ENCODE measurements around the gene PLA2G1B.

DNA sequence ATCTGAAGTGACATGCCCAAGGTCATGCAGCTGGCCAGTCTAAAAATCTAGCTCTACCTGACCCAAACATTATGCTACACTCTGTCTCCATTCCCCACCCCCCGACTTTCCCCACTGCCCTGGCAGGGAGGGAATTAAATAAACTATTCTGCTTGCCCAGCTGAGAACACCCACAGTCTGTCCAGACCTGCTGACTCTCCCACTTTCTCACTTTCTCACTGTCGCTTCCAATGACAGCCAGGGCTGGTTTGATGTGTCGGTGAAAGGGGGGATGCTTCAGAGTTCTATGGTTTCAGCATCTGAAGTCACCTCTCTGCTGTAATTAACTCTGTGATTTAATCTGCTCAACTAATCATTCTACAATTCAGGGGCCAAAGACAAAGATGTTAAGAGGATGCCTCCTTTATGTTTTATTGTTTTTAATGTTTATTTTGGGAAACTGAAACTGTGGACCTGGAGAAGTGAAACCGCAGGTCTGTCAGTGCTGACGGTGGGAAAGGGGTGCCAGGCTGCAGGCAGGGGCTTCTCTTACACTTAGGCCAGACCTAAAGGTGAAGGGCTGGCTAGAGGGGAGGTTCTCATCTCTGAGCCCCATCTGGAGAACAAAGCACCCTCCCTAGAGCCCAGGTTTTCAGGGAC lies 49.5 kb upstream of the PLA2G1B start:
- TF ChIP-seq POLR2A (conservative IDR thresholded peaks at IDR 0.05) (no peak), NFE2 (IDR thresholded peaks at IDR 0.05; ENCODE audit: low read depth) (no peak), YY1 (IDR thresholded peaks at IDR 0.05; ENCODE audit: borderline replicate concordance in 1 of 3, control insufficient read depth in 1 of 3, extremely low read depth in 1 of 3, insufficient read depth in 3 of 3, insufficient read length in 1 of 3, insufficient replicate concordance in 2 of 3, low read depth in 1 of 3, low read length in 2 of 3) (no peak)
- TF ChIP-seq, protein P1, sequence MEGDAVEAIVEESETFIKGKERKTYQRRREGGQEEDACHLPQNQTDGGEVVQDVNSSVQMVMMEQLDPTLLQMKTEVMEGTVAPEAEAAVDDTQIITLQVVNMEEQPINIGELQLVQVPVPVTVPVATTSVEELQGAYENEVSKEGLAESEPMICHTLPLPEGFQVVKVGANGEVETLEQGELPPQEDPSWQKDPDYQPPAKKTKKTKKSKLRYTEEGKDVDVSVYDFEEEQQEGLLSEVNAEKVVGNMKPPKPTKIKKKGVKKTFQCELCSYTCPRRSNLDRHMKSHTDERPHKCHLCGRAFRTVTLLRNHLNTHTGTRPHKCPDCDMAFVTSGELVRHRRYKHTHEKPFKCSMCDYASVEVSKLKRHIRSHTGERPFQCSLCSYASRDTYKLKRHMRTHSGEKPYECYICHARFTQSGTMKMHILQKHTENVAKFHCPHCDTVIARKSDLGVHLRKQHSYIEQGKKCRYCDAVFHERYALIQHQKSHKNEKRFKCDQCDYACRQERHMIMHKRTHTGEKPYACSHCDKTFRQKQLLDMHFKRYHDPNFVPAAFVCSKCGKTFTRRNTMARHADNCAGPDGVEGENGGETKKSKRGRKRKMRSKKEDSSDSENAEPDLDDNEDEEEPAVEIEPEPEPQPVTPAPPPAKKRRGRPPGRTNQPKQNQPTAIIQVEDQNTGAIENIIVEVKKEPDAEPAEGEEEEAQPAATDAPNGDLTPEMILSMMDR (IDR thresholded peaks at IDR 0.05 in 2 of 3, conservative IDR thresholded peaks at IDR 0.05 in 1 of 3; ENCODE audit: insufficient read depth in 2 of 3, low read depth in 1 of 3, low read length in 3 of 3): no peak

All from K562 (cell line).